GM18507 (cell line): Measurements from ENCODE around the gene ADIPOQ.
"Not testable (repeated sequence)": the region's sequence is repeated elsewhere in the genome, so short reads cannot be mapped to it uniquely, and the experiment has no call there.

Experiments used
- DNase-seq: peaks from one replicate; pipeline ENCODE4 v3.0.0; 2011; ENCODE audit warnings: low read depth; ENCODE audit not compliant: insufficient read length; ENCODE audit errors: extremely low spot score
- FAIRE-seq: peaks from 2 replicates; lab custom pipeline; 2011; peaks lifted over from hg19 to GRCh38; lab: Jason Lieb, UNC

Gene ADIPOQ

GRCh38 chr3:186842426-186843038 is at the start of gene ADIPOQ:
ADIPOQ (plus strand) TSS chr3:186842710; CDS start chr3:186853059, 10,349 bp downstream.
- FAIRE-seq = no peak
- DNase-seq = no peak

GRCh38 chr3:186798239-186798874 is 44.2 kb upstream of the ADIPOQ start:
- DNase-seq = no peak
- no peak for FAIRE-seq

- no peak for FAIRE-seq
Measured at GRCh38 chr3:186800285-186800684, 42.2 kb upstream of the ADIPOQ start.

GRCh38 chr3:186802701-186803100 is 39.8 kb upstream of the ADIPOQ start:
- DNase-seq (no peak), FAIRE-seq (no peak)

More at GRCh38 chr3:186800285-186800684, 42.2 kb upstream of the ADIPOQ start:
- DNase-seq = no peak

- DNase-seq, FAIRE-seq: not testable (repeated sequence)
Measured at GRCh38 chr3:186803447-186803846, 39.1 kb upstream of the ADIPOQ start.

GRCh38 chr3:186806089-186807055 is 36.1 kb upstream of the ADIPOQ start, which contains the start of gene RFC4:
RFC4 (minus strand) TSS chr3:186806482; CDS start chr3:186804713, 1,769 bp downstream.
- FAIRE-seq (peak; percentile 76), DNase-seq (peak; percentile 75)

- FAIRE-seq (no peak), DNase-seq (no peak)
Measured at GRCh38 chr3:186807231-186807630, 35.3 kb upstream of the ADIPOQ start.

GRCh38 chr3:186810336-186810996 is 32.0 kb upstream of the ADIPOQ start:
- FAIRE-seq (no peak), DNase-seq (no peak)

GRCh38 chr3:186811313-186811712 is 31.2 kb upstream of the ADIPOQ start:
- FAIRE-seq = not testable (repeated sequence)

GRCh38 chr3:186814100-186814499 is 28.4 kb upstream of the ADIPOQ start:
- FAIRE-seq (no peak), DNase-seq (no peak)

More at GRCh38 chr3:186811313-186811712, 31.2 kb upstream of the ADIPOQ start:
- DNase-seq = not testable (repeated sequence)

GRCh38 chr3:186815435-186815834 is 27.1 kb upstream of the ADIPOQ start:
- no peak for FAIRE-seq
- DNase-seq = no peak

- DNase-seq (no peak), FAIRE-seq (no peak)
Measured at GRCh38 chr3:186818516-186818915, 24.0 kb upstream of the ADIPOQ start.

- FAIRE-seq (no peak), DNase-seq (no peak)
Measured at GRCh38 chr3:186818956-186819355, 23.6 kb upstream of the ADIPOQ start.

- DNase-seq (no peak), FAIRE-seq (peak; percentile 76)
Measured at GRCh38 chr3:186821429-186822387, 20.8 kb upstream of the ADIPOQ start.

- not testable (repeated sequence) for FAIRE-seq, DNase-seq
Measured at GRCh38 chr3:186822388-186822759, 20.1 kb upstream of the ADIPOQ start.

GRCh38 chr3:186823386-186823785 is 19.1 kb upstream of the ADIPOQ start:
- DNase-seq (no peak), FAIRE-seq (no peak)

- no peak for FAIRE-seq
- DNase-seq = no peak
Measured at GRCh38 chr3:186824430-186825139, 17.9 kb upstream of the ADIPOQ start.

- FAIRE-seq (no peak), DNase-seq (no peak)
Measured at GRCh38 chr3:186825294-186825821, 17.2 kb upstream of the ADIPOQ start.
